ENCODE results near the gene NUTF2. TPM values are rescaled to one million over a fixed set of nuclear protein-coding genes. Genes with fewer than 3 reads are reported as not detected.

Gene NUTF2
- total RNA-seq, 1 donor, result 155 TPM

DNA sequence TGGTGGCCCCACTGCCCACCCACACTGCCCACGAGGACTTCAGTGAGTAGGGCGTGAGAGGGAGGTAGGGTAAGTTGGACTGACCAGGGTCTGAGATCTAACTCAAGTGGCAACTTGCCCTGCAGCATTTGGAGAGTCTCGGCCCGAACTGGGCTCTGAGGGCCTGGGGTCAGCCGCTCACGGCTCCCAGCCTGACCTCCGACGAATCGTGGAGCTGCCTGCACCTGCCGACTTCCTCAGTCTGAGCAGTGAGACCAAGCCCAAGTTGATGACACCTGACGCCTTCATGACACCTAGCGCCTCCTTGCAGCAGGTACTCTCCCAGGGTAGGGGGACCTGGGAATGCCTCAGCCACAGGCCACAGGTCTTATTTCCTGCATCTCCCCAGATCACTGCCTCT, 32.7 kb downstream of the NUTF2 start:
- no peak overlapping the region for H3K4me3 ChIP-seq (ENCODE audit: low read depth, low read length)
- TF ChIP-seq, protein P1, sequence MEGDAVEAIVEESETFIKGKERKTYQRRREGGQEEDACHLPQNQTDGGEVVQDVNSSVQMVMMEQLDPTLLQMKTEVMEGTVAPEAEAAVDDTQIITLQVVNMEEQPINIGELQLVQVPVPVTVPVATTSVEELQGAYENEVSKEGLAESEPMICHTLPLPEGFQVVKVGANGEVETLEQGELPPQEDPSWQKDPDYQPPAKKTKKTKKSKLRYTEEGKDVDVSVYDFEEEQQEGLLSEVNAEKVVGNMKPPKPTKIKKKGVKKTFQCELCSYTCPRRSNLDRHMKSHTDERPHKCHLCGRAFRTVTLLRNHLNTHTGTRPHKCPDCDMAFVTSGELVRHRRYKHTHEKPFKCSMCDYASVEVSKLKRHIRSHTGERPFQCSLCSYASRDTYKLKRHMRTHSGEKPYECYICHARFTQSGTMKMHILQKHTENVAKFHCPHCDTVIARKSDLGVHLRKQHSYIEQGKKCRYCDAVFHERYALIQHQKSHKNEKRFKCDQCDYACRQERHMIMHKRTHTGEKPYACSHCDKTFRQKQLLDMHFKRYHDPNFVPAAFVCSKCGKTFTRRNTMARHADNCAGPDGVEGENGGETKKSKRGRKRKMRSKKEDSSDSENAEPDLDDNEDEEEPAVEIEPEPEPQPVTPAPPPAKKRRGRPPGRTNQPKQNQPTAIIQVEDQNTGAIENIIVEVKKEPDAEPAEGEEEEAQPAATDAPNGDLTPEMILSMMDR (IDR thresholded peaks at IDR 0.05; ENCODE audit: insufficient read depth, low read length), result no peak

DNA sequence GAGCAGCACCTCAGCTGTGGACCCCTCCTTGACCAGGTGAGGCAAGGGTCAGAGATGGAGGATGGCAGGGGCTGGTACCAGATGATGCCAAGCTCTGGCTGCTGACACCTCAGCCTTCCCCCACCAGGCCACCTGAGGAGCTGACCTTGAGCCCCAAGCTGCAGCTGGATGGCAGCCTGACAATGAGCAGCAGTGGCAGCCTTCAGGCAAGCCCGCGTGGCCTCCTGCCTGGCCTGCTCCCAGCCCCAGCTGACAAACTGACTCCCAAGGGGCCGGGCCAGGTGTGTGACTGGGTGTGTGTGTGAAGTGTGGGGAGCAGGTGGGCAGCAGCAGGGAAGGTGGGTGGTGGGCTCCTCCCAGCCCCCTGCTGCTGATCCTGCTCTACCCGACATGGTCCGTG, 33.2 kb downstream of the NUTF2 start:
- no peak overlapping the region for H3K4me3 ChIP-seq (ENCODE audit: low read depth, low read length)
- no peak for DNase-seq (ENCODE audit: low read depth)
- TF ChIP-seq, protein P1 (IDR thresholded peaks at IDR 0.05; ENCODE audit: insufficient read depth, low read length), result no peak

More for the DNA sequence above, 32.7 kb downstream of the NUTF2 start:
- no peak for DNase-seq (ENCODE audit: low read depth)

DNA sequence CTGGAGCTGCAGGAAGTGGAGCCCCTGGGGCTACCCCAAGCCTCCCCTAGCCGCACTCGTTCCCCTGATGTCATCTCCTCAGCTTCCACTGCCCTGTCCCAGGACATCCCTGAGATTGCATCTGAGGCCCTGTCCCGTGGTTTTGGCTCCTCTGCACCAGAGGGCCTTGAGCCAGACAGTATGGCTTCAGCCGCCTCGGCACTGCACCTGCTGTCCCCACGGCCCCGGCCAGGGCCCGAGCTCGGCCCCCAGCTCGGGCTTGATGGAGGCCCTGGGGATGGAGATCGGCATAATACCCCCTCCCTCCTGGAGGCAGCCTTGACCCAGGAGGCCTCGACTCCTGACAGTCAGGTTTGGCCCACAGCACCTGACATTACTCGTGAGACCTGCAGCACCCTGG, 33.9 kb downstream of the NUTF2 start:
- no peak for DNase-seq (ENCODE audit: low read depth)
- no peak overlapping the region for H3K4me3 ChIP-seq (ENCODE audit: low read depth, low read length)
- TF ChIP-seq, protein P1 (IDR thresholded peaks at IDR 0.05; ENCODE audit: insufficient read depth, low read length), result no peak

DNA sequence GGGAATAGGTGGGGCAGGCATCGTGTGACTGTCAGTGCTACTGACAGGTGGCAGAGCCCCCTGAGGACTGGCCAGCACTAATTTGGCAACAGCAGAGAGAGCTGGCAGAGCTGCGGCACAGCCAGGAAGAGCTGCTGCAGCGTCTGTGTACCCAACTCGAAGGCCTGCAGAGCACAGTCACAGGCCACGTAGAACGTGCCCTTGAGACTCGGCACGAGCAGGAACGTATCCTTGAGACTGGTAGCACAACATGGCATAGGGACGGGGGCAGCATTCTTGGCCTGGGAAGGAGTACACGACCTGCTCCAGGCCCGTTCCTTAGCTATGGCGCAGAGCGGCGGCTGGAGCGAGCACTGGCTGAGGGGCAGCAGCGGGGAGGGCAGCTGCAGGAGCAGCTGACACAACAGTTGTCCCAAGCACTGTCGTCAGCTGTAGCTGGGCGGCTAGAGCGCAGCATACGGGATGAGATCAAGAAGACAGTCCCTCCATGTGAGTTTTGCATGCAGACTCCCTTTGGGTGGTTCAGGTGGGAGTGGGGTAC, 35.0 kb downstream of the NUTF2 start:
- TF ChIP-seq, protein P1 (IDR thresholded peaks at IDR 0.05; ENCODE audit: insufficient read depth, low read length), result no peak
- no peak overlapping the region for H3K4me3 ChIP-seq (ENCODE audit: low read depth, low read length)
- DNase-seq (ENCODE audit: low read depth), result no peak

DNA sequence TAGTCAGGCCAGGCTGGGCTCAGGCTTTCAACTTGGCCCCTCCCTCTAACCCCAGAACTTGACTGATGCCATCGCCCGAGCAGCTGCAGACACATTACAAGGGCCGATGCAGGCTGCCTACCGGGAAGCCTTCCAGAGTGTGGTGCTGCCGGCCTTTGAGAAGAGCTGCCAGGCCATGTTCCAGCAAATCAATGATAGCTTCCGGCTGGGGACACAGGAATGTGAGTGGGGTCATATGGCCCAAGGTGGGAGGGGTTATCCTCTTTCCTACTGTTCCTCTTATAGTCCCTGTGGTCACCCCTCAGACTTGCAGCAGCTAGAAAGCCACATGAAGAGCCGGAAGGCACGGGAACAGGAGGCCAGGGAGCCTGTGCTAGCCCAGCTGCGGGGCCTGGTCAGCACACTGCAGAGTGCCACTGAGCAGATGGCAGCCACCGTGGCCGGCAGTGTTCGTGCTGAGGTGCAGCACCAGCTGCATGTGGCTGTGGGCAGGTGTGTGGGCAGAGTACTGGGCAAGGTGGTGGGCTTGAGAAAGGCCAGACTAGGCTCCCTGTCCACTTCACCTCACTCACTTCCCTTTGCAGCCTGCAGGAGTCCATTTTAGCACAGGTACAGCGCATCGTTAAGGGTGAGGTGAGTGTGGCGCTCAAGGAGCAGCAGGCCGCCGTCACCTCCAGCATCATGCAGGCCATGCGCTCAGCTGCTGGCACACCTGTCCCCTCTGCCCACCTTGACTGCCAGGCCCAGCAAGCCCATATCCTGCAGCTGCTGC, 35.8 kb downstream of the NUTF2 start:
- DNase-seq (ENCODE audit: low read depth), result no peak
- TF ChIP-seq, protein P1 (IDR thresholded peaks at IDR 0.05; ENCODE audit: insufficient read depth, low read length), result no peak
- no peak overlapping the region for H3K4me3 ChIP-seq (ENCODE audit: low read depth, low read length)

DNA sequence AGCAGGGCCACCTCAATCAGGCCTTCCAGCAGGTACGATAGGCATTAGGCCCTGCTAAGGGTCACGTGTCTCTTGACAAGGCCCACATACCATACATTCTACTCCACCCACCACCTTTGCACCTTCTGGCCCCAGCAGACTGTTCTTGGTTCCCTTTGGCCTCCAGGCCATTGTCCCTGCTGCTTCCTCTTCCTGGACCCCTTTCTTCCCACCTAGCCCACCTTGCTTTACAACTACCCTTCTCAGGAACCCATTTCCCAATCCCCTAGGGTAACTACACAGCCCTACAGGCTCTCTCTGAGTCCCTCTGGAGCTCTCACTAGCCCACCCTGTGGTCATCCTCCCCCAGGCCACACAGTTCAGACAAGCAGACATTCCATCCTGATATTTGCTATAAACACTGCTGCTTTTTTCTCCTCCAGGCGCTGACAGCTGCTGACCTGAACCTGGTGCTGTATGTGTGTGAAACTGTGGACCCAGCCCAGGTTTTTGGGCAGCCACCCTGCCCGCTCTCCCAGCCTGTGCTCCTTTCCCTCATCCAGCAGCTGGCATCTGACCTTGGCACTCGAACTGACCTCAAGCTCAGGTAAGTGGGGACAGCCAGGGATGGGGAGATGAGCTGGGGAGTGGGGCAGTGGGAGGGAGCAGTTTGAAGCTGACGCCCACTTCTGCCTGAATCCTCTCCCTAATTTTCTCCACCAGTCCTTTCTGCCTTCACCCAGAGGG, 36.6 kb downstream of the NUTF2 start:
- H3K4me3 ChIP-seq (ENCODE audit: low read depth, low read length), result no peak overlapping the region
- DNase-seq (ENCODE audit: low read depth), result no peak
- TF ChIP-seq, protein P1 (IDR thresholded peaks at IDR 0.05; ENCODE audit: insufficient read depth, low read length), result no peak

Measured in fibroblast of the aortic adventitia (primary cell).